Fibroblast of lung (primary cell): ENCODE measurements around the gene BRAF.

ENCODE experiments used
- CTCF ChIP-seq, 2 donors: IDR thresholded peaks in 1 of 2; conservative IDR thresholded peaks in 1 of 2; 1 replicate in 1 of 2; 2 replicates in 1 of 2; pipeline ENCODE4 v1.5.1; 2011 to 2012; ENCODE audit warnings: low read length in 2 of 2, control low read depth in 1 of 2, inconsistent platforms in 1 of 2, low read depth in 1 of 2, mild to moderate bottlenecking in 1 of 2
- EZH2 ChIP-seq: IDR thresholded peaks from 2 replicates; pipeline ENCODE4 v1.5.1; 2012; ENCODE audit warnings: low read length, control low read depth, mild to moderate bottlenecking; ENCODE audit errors: missing control alignments

GRCh38 chr7:140898786-140899536 lies 25.8 kb downstream of the BRAF start:
- TF ChIP-seq CTCF (conservative IDR thresholded peaks at IDR 0.05 in 1 of 2, IDR thresholded peaks at IDR 0.05 in 1 of 2; ENCODE audit: low read depth in 1 of 2, low read length in 2 of 2) = no peak
- TF ChIP-seq EZH2 = no peak
